C4-2B (cell line): Measurements from ENCODE around the gene ITGAV.

ENCODE experiments used
- H3K27ac ChIP-seq: fragments of 450-650 bp; 2 replicates; pipeline ENCODE4 v1.5.1; 2017
- ZFX ChIP-seq: fragments of 450-650 bp; IDR thresholded peaks from 2 replicates; pipeline ENCODE4 v1.6.1; 2017
- TF ChIP-seq, protein P1 (sequence below): fragments of 450-650 bp; conservative IDR thresholded peaks from 2 replicates; pipeline ENCODE4 v1.5.1; 2017; ENCODE audit warnings: mild to moderate bottlenecking

Gene ITGAV

DNA sequence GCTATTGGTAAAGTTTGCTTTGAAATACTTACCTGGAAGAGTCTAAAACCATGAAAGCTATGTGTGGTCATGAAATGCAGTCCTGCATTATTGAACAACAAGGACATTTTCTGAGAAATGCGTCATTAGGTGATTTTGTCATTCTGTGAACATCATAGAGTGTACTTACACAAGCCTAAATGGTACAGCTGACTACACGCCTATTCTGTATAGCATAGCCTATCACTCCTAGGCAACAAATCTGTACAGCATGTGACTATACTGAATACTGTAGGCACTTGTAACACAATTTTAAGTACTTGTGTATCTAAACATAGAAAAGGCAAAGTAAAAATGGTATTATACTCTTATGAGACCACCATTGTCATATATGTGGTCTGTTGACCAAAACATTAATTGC, 112.2 kb downstream of the ITGAV start:
- TF ChIP-seq ZFX, result no peak
- TF ChIP-seq, protein P1, sequence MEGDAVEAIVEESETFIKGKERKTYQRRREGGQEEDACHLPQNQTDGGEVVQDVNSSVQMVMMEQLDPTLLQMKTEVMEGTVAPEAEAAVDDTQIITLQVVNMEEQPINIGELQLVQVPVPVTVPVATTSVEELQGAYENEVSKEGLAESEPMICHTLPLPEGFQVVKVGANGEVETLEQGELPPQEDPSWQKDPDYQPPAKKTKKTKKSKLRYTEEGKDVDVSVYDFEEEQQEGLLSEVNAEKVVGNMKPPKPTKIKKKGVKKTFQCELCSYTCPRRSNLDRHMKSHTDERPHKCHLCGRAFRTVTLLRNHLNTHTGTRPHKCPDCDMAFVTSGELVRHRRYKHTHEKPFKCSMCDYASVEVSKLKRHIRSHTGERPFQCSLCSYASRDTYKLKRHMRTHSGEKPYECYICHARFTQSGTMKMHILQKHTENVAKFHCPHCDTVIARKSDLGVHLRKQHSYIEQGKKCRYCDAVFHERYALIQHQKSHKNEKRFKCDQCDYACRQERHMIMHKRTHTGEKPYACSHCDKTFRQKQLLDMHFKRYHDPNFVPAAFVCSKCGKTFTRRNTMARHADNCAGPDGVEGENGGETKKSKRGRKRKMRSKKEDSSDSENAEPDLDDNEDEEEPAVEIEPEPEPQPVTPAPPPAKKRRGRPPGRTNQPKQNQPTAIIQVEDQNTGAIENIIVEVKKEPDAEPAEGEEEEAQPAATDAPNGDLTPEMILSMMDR, result no peak
- no peak overlapping the region for H3K27ac ChIP-seq

DNA sequence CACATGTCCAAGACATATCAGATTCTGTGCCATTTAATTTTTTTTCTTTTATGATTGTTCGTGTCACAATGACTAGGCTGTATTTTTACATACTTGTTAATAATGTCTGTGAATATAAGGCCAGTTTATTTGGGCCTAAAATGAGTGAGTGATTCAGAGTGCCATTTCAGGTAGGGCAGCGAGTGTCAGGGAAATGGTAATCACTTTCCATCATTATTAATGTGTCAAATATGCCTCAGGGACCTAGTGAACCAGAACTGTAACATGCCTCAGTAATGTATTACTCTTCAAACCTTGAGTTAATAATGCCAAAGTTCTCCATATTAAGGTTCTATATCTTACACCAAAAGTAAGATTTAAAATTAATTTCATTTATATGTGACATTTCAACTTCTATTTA, 112.6 kb downstream of the ITGAV start:
- no peak overlapping the region for H3K27ac ChIP-seq

DNA sequence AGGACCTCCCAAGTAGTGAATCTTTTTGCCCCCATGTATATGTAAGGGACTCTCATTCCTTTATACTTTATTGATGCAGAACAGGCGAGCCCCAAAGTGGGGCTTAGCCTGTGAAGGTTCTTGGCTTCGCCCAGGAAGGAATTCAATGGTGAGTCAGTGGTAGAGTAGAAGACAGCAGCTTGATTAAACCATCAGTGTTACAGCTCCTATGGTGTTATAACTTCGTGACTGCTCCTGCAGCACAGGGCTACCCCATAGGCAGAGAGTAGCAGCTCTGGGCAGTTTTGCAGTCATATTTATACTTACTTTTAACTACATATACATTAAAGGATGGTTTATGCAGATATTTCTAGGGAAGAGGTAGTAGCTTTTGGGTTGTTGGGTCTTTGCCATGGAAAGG, 115.0 kb downstream of the ITGAV start:
- no peak for TF ChIP-seq ZFX
- TF ChIP-seq, protein P1, result no peak
- no peak overlapping the region for H3K27ac ChIP-seq

More for the DNA sequence above, 112.6 kb downstream of the ITGAV start:
- TF ChIP-seq ZFX, result no peak
- TF ChIP-seq, protein P1, result no peak

DNA sequence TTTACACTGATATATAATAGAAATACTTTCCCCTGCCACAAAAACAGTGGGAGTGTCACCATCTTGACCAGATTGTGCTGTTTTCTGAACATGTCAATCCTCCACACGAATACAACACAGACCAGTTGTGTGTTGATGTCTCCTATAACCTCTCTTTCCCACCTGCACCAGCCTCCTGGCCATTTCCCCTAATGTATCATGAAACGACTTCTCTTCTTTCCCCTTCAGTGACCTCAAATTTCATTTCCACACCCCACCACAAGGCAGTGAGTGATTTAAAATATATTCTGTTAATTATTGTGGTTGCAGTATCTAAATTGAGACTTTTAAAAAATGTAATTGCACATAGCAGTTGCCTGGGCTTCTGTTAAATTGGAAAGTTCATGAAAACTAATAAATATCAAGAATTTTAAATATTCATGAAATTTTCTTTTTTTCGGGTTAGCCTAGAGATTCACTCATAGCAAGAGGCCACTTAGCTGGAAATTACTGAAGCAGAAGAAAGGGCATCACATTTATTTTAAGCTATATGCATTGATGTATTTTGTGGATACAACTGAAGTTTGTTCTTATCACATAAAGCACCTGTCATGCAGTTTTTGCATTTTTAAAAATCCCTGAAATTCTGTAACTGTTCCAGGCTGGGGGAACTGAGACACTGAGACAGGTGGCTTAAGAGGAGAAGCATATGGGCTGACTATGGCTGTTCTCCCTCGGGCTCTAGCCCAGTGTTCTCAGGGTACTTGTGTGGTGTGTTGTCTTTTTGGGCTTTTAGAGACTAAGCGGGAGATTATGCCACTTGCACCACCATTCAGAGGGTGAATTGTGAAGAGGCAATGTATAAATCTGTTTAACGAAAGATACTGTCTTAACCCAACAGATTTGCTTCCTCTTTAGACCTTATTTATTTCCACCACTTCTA, 119.9 kb downstream of the ITGAV start:
- no peak overlapping the region for H3K27ac ChIP-seq
- TF ChIP-seq, protein P1, result no peak
- no peak for TF ChIP-seq ZFX

DNA sequence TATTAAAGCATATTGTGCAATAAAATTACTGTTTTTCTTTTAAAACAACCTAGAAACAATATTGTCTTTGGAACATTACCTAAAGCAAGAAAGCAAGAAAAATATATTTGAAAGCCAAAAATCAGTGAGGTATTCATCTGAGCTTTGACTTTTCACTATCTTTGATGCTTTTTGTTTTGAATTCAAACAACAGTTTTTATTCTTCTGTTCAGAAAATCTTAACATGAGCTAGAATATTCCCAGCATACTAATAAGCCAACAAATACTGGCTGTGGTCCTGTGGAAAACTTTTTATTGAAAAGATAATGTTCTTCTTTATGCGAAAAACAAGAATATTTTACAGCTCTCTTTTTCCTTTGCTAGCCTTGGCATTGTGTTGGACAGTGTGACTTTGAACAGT, 123.8 kb downstream of the ITGAV start:
- no peak overlapping the region for H3K27ac ChIP-seq
- no peak for TF ChIP-seq ZFX
- TF ChIP-seq, protein P1, result no peak

DNA sequence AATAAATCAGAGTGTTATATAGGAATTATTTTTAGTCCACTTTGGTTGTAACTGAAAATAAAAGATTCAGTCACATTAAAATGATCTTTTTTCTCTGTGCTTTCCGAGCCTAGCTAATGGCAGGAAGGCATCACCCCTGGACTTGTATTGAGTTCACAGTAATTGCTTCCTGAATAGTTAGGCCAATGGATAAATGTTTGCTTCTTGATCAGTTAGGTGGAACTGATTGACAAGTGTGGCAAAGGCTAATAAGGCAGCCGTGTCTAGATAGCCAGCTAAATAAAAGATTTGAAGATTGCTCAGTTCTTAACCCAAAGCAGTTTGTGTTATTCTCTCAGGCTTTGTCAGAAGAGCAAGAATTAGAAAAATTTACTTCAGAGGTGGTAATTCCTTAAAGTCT, 124.8 kb downstream of the ITGAV start:
- TF ChIP-seq, protein P1, result no peak
- TF ChIP-seq ZFX, result no peak
- no peak overlapping the region for H3K27ac ChIP-seq

DNA sequence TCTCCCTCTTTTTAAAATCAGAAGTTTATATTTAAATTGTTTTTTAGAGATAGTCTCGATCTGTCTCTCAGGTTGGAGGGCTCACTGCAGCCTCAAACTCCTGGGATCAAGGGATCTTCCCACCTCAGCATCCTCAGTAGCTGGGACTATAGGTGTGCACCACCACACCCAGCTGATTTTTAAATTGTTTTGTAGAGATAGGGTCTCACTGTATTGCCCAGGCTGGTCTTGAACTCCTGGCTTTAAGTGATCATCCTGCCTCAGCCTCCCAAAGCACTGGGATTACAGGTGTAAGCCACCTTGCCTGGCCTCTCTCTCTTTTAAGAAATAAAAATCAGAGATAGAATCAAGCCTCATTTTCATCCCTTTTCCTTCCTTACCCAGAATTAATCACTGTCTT, 126.1 kb downstream of the ITGAV start:
- no peak overlapping the region for H3K27ac ChIP-seq
- TF ChIP-seq, protein P1, result no peak
- no peak for TF ChIP-seq ZFX
